H1 (cell line): ENCODE results near the gene RRBP1. TPM values are rescaled to one million over a fixed set of nuclear protein-coding genes. Genes with fewer than 3 reads are reported as not detected.

ENCODE experiments used
- CTCF ChIA-PET: fragments of 300-600 bp; sonication (Branson Sonifier 250); formaldehyde crosslinking; loops from one replicate; lab custom pipeline; 2021; ENCODE audit not compliant: partially characterized antibody; lab: Charles Lee
- POLR2A ChIA-PET: fragments of 300-600 bp; sonication (Branson Sonifier 250); formaldehyde crosslinking; loops from one replicate; lab custom pipeline; 2021; ENCODE audit warnings: inconsistent platforms; ENCODE audit not compliant: partially characterized antibody; lab: Charles Lee
- DNase-seq, 2 experiments: peaks; one replicate each; pipeline versions ENCODE4 v3.0.0 to v3.0.0-alpha.2; 2010 to 2022; ENCODE audit warnings: low spot score in 2 of 2, low read depth in 1 of 2, mixed read lengths in 1 of 2
- FAIRE-seq: peaks from 2 replicates; lab custom pipeline; 2011; peaks lifted over from hg19 to GRCh38; lab: Jason Lieb, UNC
- H2AFZ ChIP-seq: 2 replicates; pipeline ENCODE4 v1.8.1; 2012; ENCODE audit warnings: low read length, inconsistent platforms
- H2AK5ac ChIP-seq: 2 replicates; pipeline ENCODE4 v1.6.1; 2013; ENCODE audit warnings: low read depth, low read length
- H2BK120ac ChIP-seq: replicated peaks from 2 replicates; pipeline ENCODE3; 2013; ENCODE audit warnings: low read depth, low read length, inconsistent platforms
- H2BK12ac ChIP-seq: 2 replicates; pipeline ENCODE4 v1.6.1; 2013; ENCODE audit warnings: low read depth, low read length
- H2BK15ac ChIP-seq: 2 replicates; pipeline ENCODE4 v1.6.1; 2013; ENCODE audit warnings: low read length
- H2BK20ac ChIP-seq: 2 replicates; pipeline ENCODE4 v1.6.1; 2013; ENCODE audit warnings: low read length
- H2BK5ac ChIP-seq: 2 replicates; pipeline ENCODE4 v1.6.1; 2013; ENCODE audit warnings: low read depth, low read length
- H3K14ac ChIP-seq: 2 replicates; pipeline ENCODE4 v1.6.1; 2013; ENCODE audit warnings: inconsistent platforms; ENCODE audit not compliant: insufficient read length
- H3K18ac ChIP-seq: 2 replicates; pipeline ENCODE4 v1.6.1; 2013; ENCODE audit warnings: low read length; ENCODE audit errors: extremely low read depth
- H3K23ac ChIP-seq: 2 replicates; pipeline ENCODE4 v1.6.1; 2013; ENCODE audit warnings: inconsistent platforms; ENCODE audit not compliant: insufficient read length
- H3K23me2 ChIP-seq: 2 replicates; pipeline ENCODE4 v1.6.1; 2013; ENCODE audit warnings: low read depth, low read length
- H3K27ac ChIP-seq: 2 replicates; pipeline ENCODE4 v1.6.1; 2011; ENCODE audit warnings: low read depth, low read length, inconsistent platforms
- H3K27me3 ChIP-seq, 4 experiments: replicated peaks in 1 of 4; 1 replicate in 1 of 4; 2 replicates in 3 of 4; pipeline versions ENCODE4 v1.6.1 to v1.8.1; 2011 to 2013; ENCODE audit warnings: low read length in 3 of 4, mild to moderate bottlenecking in 3 of 4, inconsistent platforms in 2 of 4, mixed read lengths in 2 of 4, moderate library complexity in 1 of 4; ENCODE audit not compliant: control insufficient read depth in 3 of 4, insufficient read depth in 3 of 4; ENCODE audit errors: extremely low read depth in 1 of 4
- H3K36me3 ChIP-seq, 4 experiments: 2 replicates each; pipeline versions ENCODE4 v1.6.1 to v1.8.1; 2011 to 2013; ENCODE audit warnings: mild to moderate bottlenecking in 4 of 4, low read length in 3 of 4, moderate library complexity in 2 of 4, control low read depth in 1 of 4, inconsistent platforms in 1 of 4; ENCODE audit not compliant: insufficient read depth in 4 of 4, control insufficient read depth in 2 of 4
- H3K4ac ChIP-seq: replicated peaks from 2 replicates; pipeline ENCODE3; 2013; ENCODE audit warnings: low read length, low read depth, mixed read lengths, inconsistent platforms; ENCODE audit not compliant: insufficient read length
- H3K4me1 ChIP-seq, 4 experiments: replicated peaks in 1 of 4; 1 replicate in 1 of 4; 2 replicates in 3 of 4; pipeline versions ENCODE4 v1.6.1 to v1.8.1; 2011 to 2013; ENCODE audit warnings: low read length in 3 of 4, inconsistent platforms in 2 of 4, mixed read lengths in 1 of 4; ENCODE audit not compliant: insufficient read depth in 4 of 4, control insufficient read depth in 3 of 4
- H3K4me2 ChIP-seq, 2 experiments: 2 replicates each; pipeline versions ENCODE4 v1.6.1 to v1.8.1; 2011 to 2013; ENCODE audit warnings: low read depth in 2 of 2, low read length in 2 of 2, control low read depth in 1 of 2, inconsistent platforms in 1 of 2, mild to moderate bottlenecking in 1 of 2; ENCODE audit not compliant: insufficient read depth in 1 of 2
- H3K4me3 ChIP-seq, 4 experiments: fragments of 200-600, 300-600 bp in 1 of 4; sonication (generic), shearing (Covaris generic), sonication (Bioruptor Twin) in 1 of 4; 2 replicates each; pipeline versions ENCODE4 v1.5.1 to v1.8.1; 2011 to 2016; ENCODE audit warnings: low read length in 4 of 4, low read depth in 3 of 4, control low read depth in 2 of 4, inconsistent platforms in 2 of 4, mild to moderate bottlenecking in 2 of 4, mixed read lengths in 1 of 4, moderate library complexity in 1 of 4; ENCODE audit not compliant: insufficient read depth in 2 of 4; ENCODE audit errors: extremely low read depth in 1 of 4
- H3K56ac ChIP-seq: replicated peaks from 2 replicates; pipeline ENCODE3; 2013; ENCODE audit warnings: low read depth, mild to moderate bottlenecking, mixed read lengths, low read length, inconsistent platforms; ENCODE audit not compliant: insufficient read length
- H3K79me1 ChIP-seq: 2 replicates; pipeline ENCODE4 v1.6.1; 2013; ENCODE audit warnings: low read depth, low read length, control low read depth
- H3K79me2 ChIP-seq, 2 experiments: 2 replicates each; pipeline versions ENCODE4 v1.6.1 to v1.8.1; 2012 to 2013; ENCODE audit warnings: low read length in 2 of 2, mild to moderate bottlenecking in 2 of 2, inconsistent platforms in 1 of 2; ENCODE audit not compliant: insufficient read depth in 2 of 2, control insufficient read depth in 1 of 2
- H3K9ac ChIP-seq, 4 experiments: replicated peaks in 1 of 4; 1 replicate in 1 of 4; 2 replicates in 3 of 4; pipeline versions ENCODE4 v1.6.1 to v1.8.1; 2011 to 2013; ENCODE audit warnings: low read depth in 3 of 4, low read length in 3 of 4, control low read depth in 2 of 4, mild to moderate bottlenecking in 2 of 4, moderate library complexity in 2 of 4, inconsistent platforms in 1 of 4; ENCODE audit errors: extremely low read depth in 1 of 4
- H3K9me3 ChIP-seq, 2 experiments: 2 replicates each; pipeline versions ENCODE4 v1.6.1 to v1.8.1; 2012 to 2013; ENCODE audit warnings: mild to moderate bottlenecking in 2 of 2, moderate library complexity in 2 of 2, control low read depth in 1 of 2, inconsistent platforms in 1 of 2, low read depth in 1 of 2, low read length in 1 of 2, mixed read lengths in 1 of 2; ENCODE audit not compliant: insufficient read depth in 2 of 2
- H4K20me1 ChIP-seq, 2 experiments: replicated peaks in 1 of 2; 2 replicates each; pipeline versions ENCODE3 to v1.8.1; 2011 to 2013; ENCODE audit warnings: inconsistent platforms in 2 of 2, low read length in 2 of 2, mild to moderate bottlenecking in 1 of 2; ENCODE audit not compliant: insufficient read depth in 2 of 2, control insufficient read depth in 1 of 2
- H4K5ac ChIP-seq: 2 replicates; pipeline ENCODE4 v1.6.1; 2013; ENCODE audit warnings: low read length, low read depth, mixed read lengths, inconsistent platforms; ENCODE audit not compliant: insufficient read length
- H4K8ac ChIP-seq: 2 replicates; pipeline ENCODE4 v1.8.0; 2013; ENCODE audit warnings: mild to moderate bottlenecking, moderate library complexity, low read length, inconsistent platforms; ENCODE audit not compliant: insufficient read depth; ENCODE audit errors: extremely low read depth
- H4K91ac ChIP-seq: replicated peaks from 2 replicates; pipeline ENCODE3; 2013; ENCODE audit warnings: low read length, mixed read lengths, inconsistent platforms; ENCODE audit not compliant: insufficient read length
- CBX8 ChIP-seq: fragments of 300-800, 300-1000 bp; sonication (generic); IDR thresholded peaks from 2 replicates; pipeline ENCODE4 v1.7.1; 2016; ENCODE audit warnings: low read depth, low read length, borderline replicate concordance
- EGR1 ChIP-seq: IDR thresholded peaks from 2 replicates; pipeline ENCODE4 v1.6.1; 2011; ENCODE audit warnings: low read depth, low read length, borderline replicate concordance
- NRF1 ChIP-seq: IDR thresholded peaks from 2 replicates; pipeline ENCODE4 v1.6.1; 2011; ENCODE audit warnings: mild to moderate bottlenecking, low read depth, low read length, improper control_type of control experiment
- RFX5 ChIP-seq: IDR thresholded peaks from 2 replicates; pipeline ENCODE4 v1.6.1; 2011; ENCODE audit warnings: low read depth, low read length, improper control_type of control experiment, borderline replicate concordance
- SAP30 ChIP-seq: fragments of 300-600 bp; sonication (generic); IDR thresholded peaks from 2 replicates; pipeline ENCODE4 v1.7.1; 2012; ENCODE audit warnings: low read length, moderate library complexity, mild to moderate bottlenecking, inconsistent platforms; ENCODE audit not compliant: insufficient read depth, insufficient replicate concordance
- SIRT6 ChIP-seq: IDR thresholded peaks from one replicate; pipeline ENCODE4 v1.7.1; 2012; ENCODE audit warnings: low read length, inconsistent platforms
- SRF ChIP-seq: IDR thresholded peaks from 2 replicates; pipeline ENCODE4 v1.6.1; 2011; ENCODE audit warnings: mild to moderate bottlenecking, low read depth, low read length, moderate library complexity
- TBP ChIP-seq: IDR thresholded peaks from 2 replicates; pipeline ENCODE4 v1.6.1; 2011; ENCODE audit warnings: low read depth, low read length, improper control_type of control experiment
- YY1 ChIP-seq: IDR thresholded peaks from 2 replicates; pipeline ENCODE4 v1.6.1; 2011; ENCODE audit warnings: low read depth, mild to moderate bottlenecking, low read length
- WGBS, 2 experiments: shearing (Covaris generic) in 1 of 2; methylation state at CpG; one replicate each; pipeline versions ENCODE4 v1.1.6 to v1.1.7; 2013 to 2015; ENCODE audit warnings: low lambda C conversion rate in 2 of 2, mixed read lengths in 2 of 2, inconsistent platforms in 1 of 2, low coverage in 1 of 2, missing lambda C conversion rate in 1 of 2; ENCODE audit not compliant: insufficient replicate concordance in 2 of 2, insufficient coverage in 1 of 2, insufficient read length in 1 of 2; ENCODE audit errors: extremely low coverage in 1 of 2, missing lambda C conversion rate in 1 of 2; 5-methylcytosine and 5-hydroxymethylcytosine counted together
- polyA plus RNA-seq, 7 experiments: library from polyadenylated mRNA; depleted of rRNA in 3 of 7; stranded (reverse) in 5 of 7; unstranded in 2 of 7; fragments of >200 nt in 5 of 7; fragments of 200-250 nt in 2 of 7; gene quantifications; 1 replicate in 5 of 7; 2 replicates in 1 of 7; 4 replicates in 1 of 7; pipeline versions ENCODE4 v1.2.1 to v1.2.3, GENCODE V29; 2011 to 2013; ENCODE audit warnings: missing spikeins in 2 of 7, mixed read lengths in 2 of 7
- total RNA-seq: library from RNA; stranded (reverse); fragmentation: NEBNext Ultra II Directional; extraction: Animal tissue kit (Norgen Biotek cat#: 25700); gene quantifications from 2 replicates; pipeline ENCODE4 v1.2.1, GENCODE V29; 2021

RRBP1 gene
- total and polyA plus RNA-seq, 2 of the 8 experiments (the other 6 are each of a cell fraction or from before 2014, with no cell fraction given), result 15.9 to 157 TPM

DNA sequence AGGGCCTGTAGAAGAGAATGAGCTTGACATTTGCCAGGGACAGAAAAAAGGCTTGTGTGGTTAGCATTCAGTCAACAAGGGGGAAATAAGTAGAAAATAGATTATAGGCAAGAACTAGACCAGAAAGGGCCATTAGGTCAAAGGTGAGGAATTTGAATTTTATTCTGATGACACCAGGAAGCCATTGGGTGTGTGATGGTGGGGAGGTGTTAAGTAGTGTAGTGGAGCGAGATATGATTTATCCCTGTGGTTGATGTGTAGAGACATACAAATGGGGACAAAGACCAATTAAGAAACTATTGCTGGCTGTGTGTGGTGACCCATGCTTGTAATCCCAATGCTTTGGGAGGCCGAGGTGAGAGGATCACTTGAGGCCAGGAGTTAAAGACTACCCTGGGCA, 101.1 kb downstream of the RRBP1 start:
- Histone ChIP-seq H3K14ac (no peak overlapping the region), H4K91ac (no peak overlapping the region), H4K5ac (no peak overlapping the region), H3K9ac (no peak overlapping the region), H2BK120ac (no peak overlapping the region), H3K36me3 (no peaks in the 10 kb centered on the region), H3K9me3 (no peaks in the 10 kb centered on the region), H2BK20ac (no peak overlapping the region), H3K27ac (no peak overlapping the region), H4K8ac (no peak overlapping the region), H3K79me2 (peaks cover 6 to 94% of the 10 kb centered on the region in 2 experiments; a peak in 3 of 4 replicates), H3K4me2 (no peak overlapping the region), H3K4ac (no peak overlapping the region), H3K23ac (no peak overlapping the region), H2AK5ac (no peak overlapping the region), H3K56ac (no peak overlapping the region), H3K4me1 (peaks cover 0 to 5% (median 0%) of the 10 kb centered on the region in 4 experiments; a peak in 1 of 7 replicates), H4K20me1 (peaks cover 0 to 3% of the 10 kb centered on the region in 2 experiments), H2AFZ (no peak overlapping the region), H2BK5ac (no peak overlapping the region), H3K23me2 (no peaks in the 10 kb centered on the region; the same call in 1 of the 2 replicates), H3K18ac (peak overlapping the region; percentile 11; the same call in 1 of the 2 replicates), H2BK12ac (no peak overlapping the region), H3K79me1 (peaks cover 11% of the 10 kb centered on the region), H2BK15ac (no peak overlapping the region), H3K27me3 (no peaks in the 10 kb centered on the region), H3K4me3 (no peak overlapping the region)
- POLR2A ChIA-PET, result interaction anchor here (2.2 kb wide), 1 partner anchor 11 kb away, joined by 10 read pairs; the partner anchor contains the start of gene DSTN
- no peak for TF ChIP-seq CBX8
- no peak for TF ChIP-seq SIRT6
- no peak for TF ChIP-seq SRF
- TF ChIP-seq TBP, result no peak
- no peak for TF ChIP-seq YY1
- TF ChIP-seq SAP30, result no peak
- no peak for TF ChIP-seq RFX5
- TF ChIP-seq NRF1, result no peak
- no peak for TF ChIP-seq EGR1
- CTCF ChIA-PET, result interaction anchor here (3.5 kb wide), 1 partner anchor 10 kb away, joined by 15 read pairs; no protein-coding TSS in a partner anchor
- DNase-seq (no peak), FAIRE-seq (no peak)
- 84% methylated on average over 2 of the region's 2 CpGs; no CpG with 5 or more reads in 1 of the 2 experiments for WGBS, 2 experiments
